AG04450 (cell line): ENCODE data around the gene NSA2. TPM values are rescaled to one million over a fixed set of nuclear protein-coding genes. Genes with fewer than 3 reads are reported as not detected.
A peak's percentile ranks its signal among the peaks of the same experiment; 100 is the strongest.
"Not testable (repeated sequence)": the region's sequence is repeated elsewhere in the genome, so short reads cannot be mapped to it uniquely, and the experiment has no call there.

Experiments
- CTCF ChIA-PET: fragments of 300-600, 350-600 bp; formaldehyde crosslinking; extraction: SDS; loops from one replicate; lab custom pipeline; 2022; ENCODE audit warnings: antibody characterized with exemption, inconsistent platforms; lab: Charles Lee
- POLR2A ChIA-PET: fragments of 350-600 bp; formaldehyde crosslinking; extraction: SDS; loops from one replicate; lab custom pipeline; 2021; ENCODE audit warnings: antibody characterized with exemption, inconsistent platforms; lab: Yijun Ruan, JAX
- DNase-seq: peaks from one replicate; pipeline ENCODE4 v3.0.0-alpha.2; 2011; ENCODE audit warnings: low read depth, low spot score
- H3K27ac ChIP-seq: one replicate; pipeline ENCODE4 v1.5.1; 2012; ENCODE audit warnings: low read depth, low read length, control low read depth
- H3K27me3 ChIP-seq: one replicate; pipeline ENCODE4 v1.6.0; 2012; ENCODE audit warnings: low read length; ENCODE audit not compliant: control insufficient read depth, insufficient read depth
- H3K4me3 ChIP-seq: 2 replicates; pipeline ENCODE4 v1.5.1; 2011; ENCODE audit warnings: mild to moderate bottlenecking, low read depth, low read length, control low read depth
- H3K9me3 ChIP-seq: 2 replicates; pipeline ENCODE4 v1.5.1; 2012; ENCODE audit warnings: low read length; ENCODE audit not compliant: control insufficient read depth, insufficient read depth
- polyA plus RNA-seq: library from polyadenylated mRNA; depleted of rRNA; stranded (reverse); fragments of >200 nt; gene quantifications from 2 replicates; pipeline ENCODE4 v1.2.3, GENCODE V29; 2011
- TF ChIP-seq, protein P1 (sequence below): IDR thresholded peaks from 2 replicates; pipeline ENCODE4 v1.5.1; 2011; ENCODE audit warnings: low read depth, low read length, control low read depth, inconsistent platforms

The NSA2 gene
- polyA plus RNA-seq, 1 experiment: 138 TPM

DNA sequence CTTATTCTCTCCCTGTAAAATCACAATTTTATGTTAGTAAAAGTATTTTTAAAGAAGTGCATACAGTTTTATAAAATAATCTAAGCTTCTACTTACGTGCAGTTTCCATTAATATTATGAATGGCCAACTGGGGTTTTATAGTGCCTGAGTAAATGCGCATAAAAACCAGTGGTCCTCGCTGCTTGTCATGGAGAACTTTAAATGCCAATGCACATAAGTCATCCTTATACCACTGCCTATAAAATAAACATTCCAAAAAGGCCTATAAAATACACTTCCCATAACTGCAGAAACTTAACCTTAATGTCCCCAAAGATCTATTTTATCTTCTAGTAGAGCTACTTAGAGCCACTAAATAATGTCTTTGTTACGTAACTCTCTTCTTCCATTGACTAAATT, 28.6 kb upstream of the NSA2 start:
- CTCF ChIA-PET: interaction anchor here (1.6 kb wide), 1 partner anchor 23 kb away, joined by 4 read pairs; no protein-coding TSS in a partner anchor

DNA sequence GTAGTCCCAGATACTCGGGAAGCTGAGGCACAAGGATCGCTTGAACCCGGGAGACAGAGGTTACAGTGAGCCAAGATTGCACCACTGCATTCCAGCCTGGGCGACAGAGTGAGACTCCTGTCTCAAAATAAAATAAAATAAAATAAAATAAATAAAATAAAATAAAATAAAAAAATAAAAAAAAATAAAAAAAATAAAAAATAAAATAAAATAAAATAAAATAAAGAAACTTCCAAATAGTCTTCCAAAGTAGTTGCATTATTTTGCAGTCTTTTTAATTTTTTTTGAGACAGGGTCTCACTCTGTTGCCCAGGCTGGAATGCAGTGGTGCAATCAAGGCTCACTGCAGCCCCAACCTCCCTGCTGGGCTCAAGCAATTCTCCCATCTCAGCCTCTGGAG, 18.3 kb upstream of the NSA2 start:
- CTCF ChIA-PET: interaction anchor here (0.7 kb wide), 1 partner anchor 17 kb away, joined by 3 read pairs; no protein-coding TSS in a partner anchor
- H3K9me3 ChIP-seq, H3K4me3 ChIP-seq, H3K27ac ChIP-seq, DNase-seq, POLR2A ChIA-PET, H3K27me3 ChIP-seq: not testable (repeated sequence)

More for the DNA sequence above, 28.6 kb upstream of the NSA2 start:
- no peak for DNase-seq
- Histone ChIP-seq H3K9me3 (no peaks in the 10 kb centered on the region), H3K4me3 (no peak overlapping the region), H3K27me3 (no peaks in the 10 kb centered on the region), H3K27ac (no peak overlapping the region)
- POLR2A ChIA-PET: no interaction called here
- TF ChIP-seq, protein P1, sequence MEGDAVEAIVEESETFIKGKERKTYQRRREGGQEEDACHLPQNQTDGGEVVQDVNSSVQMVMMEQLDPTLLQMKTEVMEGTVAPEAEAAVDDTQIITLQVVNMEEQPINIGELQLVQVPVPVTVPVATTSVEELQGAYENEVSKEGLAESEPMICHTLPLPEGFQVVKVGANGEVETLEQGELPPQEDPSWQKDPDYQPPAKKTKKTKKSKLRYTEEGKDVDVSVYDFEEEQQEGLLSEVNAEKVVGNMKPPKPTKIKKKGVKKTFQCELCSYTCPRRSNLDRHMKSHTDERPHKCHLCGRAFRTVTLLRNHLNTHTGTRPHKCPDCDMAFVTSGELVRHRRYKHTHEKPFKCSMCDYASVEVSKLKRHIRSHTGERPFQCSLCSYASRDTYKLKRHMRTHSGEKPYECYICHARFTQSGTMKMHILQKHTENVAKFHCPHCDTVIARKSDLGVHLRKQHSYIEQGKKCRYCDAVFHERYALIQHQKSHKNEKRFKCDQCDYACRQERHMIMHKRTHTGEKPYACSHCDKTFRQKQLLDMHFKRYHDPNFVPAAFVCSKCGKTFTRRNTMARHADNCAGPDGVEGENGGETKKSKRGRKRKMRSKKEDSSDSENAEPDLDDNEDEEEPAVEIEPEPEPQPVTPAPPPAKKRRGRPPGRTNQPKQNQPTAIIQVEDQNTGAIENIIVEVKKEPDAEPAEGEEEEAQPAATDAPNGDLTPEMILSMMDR: no peak

DNA sequence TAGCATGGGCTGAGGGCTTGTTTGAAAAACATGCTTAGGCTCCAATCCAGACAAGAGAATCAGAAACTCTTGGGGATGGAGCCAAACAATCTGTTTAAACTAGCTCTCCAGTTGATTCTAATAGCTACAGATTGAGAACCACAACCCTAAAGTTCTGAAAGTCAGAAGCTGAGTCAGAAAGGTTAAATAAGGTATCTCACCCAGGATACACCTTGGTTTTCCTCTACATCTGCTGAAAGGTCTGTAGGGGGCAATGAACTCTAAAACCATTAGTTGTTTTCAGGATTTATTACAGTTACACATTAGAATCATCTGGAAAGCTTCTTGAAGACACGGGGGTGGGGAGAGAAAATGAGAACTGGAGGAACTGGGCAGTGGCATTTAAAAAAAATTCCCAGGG, 5.8 kb upstream of the NSA2 start:
- TF ChIP-seq, protein P1: no peak
- Histone ChIP-seq H3K27me3 (no peaks in the 10 kb centered on the region), H3K9me3 (no peaks in the 10 kb centered on the region), H3K27ac (no peak overlapping the region), H3K4me3 (no peak overlapping the region)
- ChIA-PET POLR2A (no interaction called here), CTCF (interaction anchor here (0.6 kb wide), 1 partner anchor 45 kb away, joined by 5 read pairs; no protein-coding TSS in a partner anchor)
- no peak for DNase-seq

DNA sequence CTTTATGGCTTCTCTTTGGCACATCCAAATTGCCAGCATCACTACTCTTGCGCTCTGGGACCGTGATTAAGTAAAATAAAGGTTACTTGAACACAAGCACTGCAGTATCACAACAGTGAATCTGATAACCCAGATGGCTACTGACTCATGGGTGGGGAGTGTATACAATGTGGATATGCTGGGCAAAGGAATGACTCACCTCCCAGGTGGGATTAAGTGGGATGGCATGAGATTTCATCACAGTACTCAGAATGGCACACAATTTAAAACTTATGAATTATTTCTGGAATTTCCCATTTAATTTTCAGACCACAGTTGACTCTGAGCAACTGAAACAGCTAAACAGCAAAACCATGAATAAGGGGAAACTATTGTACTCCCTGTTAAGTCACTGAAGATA, 4.5 kb upstream of the NSA2 start:
- Histone ChIP-seq H3K27ac (no peak overlapping the region), H3K4me3 (no peak overlapping the region), H3K9me3 (peaks cover 2% of the 10 kb centered on the region; the same call in 1 of the 2 replicates), H3K27me3 (no peaks in the 10 kb centered on the region)
- ChIA-PET POLR2A (interaction anchor here (0.8 kb wide), 1 partner anchor 475 kb away, joined by 3 read pairs; no protein-coding TSS in a partner anchor), CTCF (interaction anchor here (0.6 to 1.8 kb wide), 3 partner anchors 474 to 742 kb away, joined by 3 to 5 read pairs (median 5); no protein-coding TSS in a partner anchor)
- TF ChIP-seq, protein P1: no peak
- peak; percentile 55 for DNase-seq

DNA sequence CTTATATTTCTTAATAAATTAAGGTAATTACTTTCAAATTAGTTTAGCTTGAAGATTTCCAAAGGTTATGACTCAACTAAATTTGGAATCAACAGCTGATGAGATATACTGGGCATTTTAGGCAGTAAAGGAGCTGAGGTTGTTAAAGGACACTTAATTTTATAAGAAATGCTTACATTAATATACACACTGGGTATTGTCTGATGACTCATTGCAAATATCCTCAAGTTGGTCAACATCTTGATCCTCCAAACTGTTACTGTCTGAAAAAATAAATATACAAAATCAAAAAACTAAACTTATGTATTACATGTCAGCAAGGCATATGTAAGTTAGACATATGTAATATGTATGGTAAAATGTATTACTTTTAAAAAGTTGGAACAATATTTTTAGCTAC, 3.5 kb upstream of the NSA2 start:
- POLR2A ChIA-PET: no interaction called here
- H3K9me3 ChIP-seq: peaks cover 2% of the 10 kb centered on the region; the same call in 1 of the 2 replicates
- no peak overlapping the region for H3K4me3 ChIP-seq
- H3K27me3 ChIP-seq: no peaks in the 10 kb centered on the region
- TF ChIP-seq, protein P1: no peak
- DNase-seq: no peak
- no peak overlapping the region for H3K27ac ChIP-seq
- CTCF ChIA-PET: interaction anchor here (0.6 to 2.1 kb wide), 8 partner anchors 10 to 741 kb away, joined by 3 to 7 read pairs (median 4); no protein-coding TSS in a partner anchor
